ENCODE data around the gene MLKL. TPM values are rescaled to one million over a fixed set of nuclear protein-coding genes. Genes with fewer than 3 reads are reported as not detected.

MLKL gene
- total and polyA plus RNA-seq, 2 of the 13 experiments (the other 11 are each of a cell fraction or from before 2014, with no cell fraction given): 6.4 to 10.7 TPM

DNA sequence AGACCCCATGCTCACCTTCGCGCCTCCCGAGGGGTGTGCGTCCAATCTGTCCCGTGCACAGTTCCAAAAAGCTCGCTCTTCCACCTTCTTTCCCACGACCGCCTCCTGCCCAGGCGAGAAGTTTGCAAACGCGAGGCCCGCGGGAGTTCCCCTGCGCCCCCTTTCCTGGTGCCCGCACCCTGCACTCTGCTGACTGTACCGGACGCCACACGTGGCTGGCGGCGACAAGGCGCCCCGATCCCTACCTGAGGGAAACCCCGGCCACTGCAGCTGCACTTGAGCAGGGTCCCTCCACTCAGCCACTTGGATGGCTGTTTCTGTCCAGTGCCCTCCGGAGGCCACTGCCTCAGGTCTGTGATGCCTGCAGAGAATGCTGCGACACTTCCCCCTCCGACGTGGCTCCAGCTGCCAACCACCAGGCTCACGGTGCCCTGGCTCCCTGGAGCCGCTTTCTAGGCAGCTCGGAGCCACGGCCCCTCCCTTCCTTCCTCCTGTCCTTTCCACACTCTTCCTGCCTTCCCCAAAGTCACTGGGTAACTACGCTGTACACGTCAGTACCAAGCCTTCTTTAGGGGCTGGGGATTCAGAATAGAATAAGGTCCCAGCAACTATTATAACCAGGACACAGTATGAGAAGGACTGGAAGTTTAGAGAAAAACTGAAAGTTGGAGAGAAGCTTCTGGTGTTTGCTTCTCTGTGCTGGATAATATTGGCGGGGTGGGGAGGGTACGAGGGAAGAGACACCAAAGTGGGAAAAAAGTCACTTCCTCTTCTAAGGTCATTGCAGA is at the start of gene MLKL (continued):
- TF ChIP-seq KIAA2018 (CRISPR knock-in tag; IDR thresholded peaks at IDR 0.05; ENCODE audit: borderline replicate concordance): 0 out of 2 replicates have a peak, but pooled peaks have one; percentile 87
- TF ChIP-seq, protein P1, sequence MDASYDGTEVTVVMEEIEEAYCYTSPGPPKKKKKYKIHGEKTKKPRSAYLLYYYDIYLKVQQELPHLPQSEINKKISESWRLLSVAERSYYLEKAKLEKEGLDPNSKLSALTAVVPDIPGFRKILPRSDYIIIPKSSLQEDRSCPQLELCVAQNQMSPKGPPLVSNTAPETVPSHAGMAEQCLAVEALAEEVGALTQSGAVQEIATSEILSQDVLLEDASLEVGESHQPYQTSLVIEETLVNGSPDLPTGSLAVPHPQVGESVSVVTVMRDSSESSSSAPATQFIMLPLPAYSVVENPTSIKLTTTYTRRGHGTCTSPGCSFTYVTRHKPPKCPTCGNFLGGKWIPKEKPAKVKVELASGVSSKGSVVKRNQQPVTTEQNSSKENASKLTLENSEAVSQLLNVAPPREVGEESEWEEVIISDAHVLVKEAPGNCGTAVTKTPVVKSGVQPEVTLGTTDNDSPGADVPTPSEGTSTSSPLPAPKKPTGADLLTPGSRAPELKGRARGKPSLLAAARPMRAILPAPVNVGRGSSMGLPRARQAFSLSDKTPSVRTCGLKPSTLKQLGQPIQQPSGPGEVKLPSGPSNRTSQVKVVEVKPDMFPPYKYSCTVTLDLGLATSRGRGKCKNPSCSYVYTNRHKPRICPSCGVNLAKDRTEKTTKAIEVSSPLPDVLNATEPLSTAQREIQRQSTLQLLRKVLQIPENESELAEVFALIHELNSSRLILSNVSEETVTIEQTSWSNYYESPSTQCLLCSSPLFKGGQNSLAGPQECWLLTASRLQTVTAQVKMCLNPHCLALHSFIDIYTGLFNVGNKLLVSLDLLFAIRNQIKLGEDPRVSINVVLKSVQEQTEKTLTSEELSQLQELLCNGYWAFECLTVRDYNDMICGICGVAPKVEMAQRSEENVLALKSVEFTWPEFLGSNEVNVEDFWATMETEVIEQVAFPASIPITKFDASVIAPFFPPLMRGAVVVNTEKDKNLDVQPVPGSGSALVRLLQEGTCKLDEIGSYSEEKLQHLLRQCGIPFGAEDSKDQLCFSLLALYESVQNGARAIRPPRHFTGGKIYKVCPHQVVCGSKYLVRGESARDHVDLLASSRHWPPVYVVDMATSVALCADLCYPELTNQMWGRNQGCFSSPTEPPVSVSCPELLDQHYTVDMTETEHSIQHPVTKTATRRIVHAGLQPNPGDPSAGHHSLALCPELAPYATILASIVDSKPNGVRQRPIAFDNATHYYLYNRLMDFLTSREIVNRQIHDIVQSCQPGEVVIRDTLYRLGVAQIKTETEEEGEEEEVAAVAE (CRISPR knock-in tag; IDR thresholded peaks at IDR 0.05; ENCODE audit: borderline replicate concordance): peak; percentile 67; the same call in 1 of the 2 replicates
- TF ChIP-seq ZNF430 (CRISPR knock-in tag; IDR thresholded peaks at IDR 0.05): peak; percentile 98
- TF ChIP-seq KLF9 (CRISPR knock-in tag; IDR thresholded peaks at IDR 0.05; ENCODE audit: low read depth): 0 out of 2 replicates have a peak, but pooled peaks have one; percentile 52
- TF ChIP-seq SPEN (CRISPR knock-in tag; IDR thresholded peaks at IDR 0.05; ENCODE audit: low read depth): peak; percentile 63
- 0 out of 2 replicates have a peak, but pooled peaks have one; percentile 90 for TF ChIP-seq TERF1 (CRISPR knock-in tag; IDR thresholded peaks at IDR 0.05)
- no peak for TF ChIP-seq ZNF138 (CRISPR knock-in tag; IDR thresholded peaks at IDR 0.05; ENCODE audit: low read depth)
- TF ChIP-seq ZNF558 (CRISPR knock-in tag; IDR thresholded peaks at IDR 0.05; ENCODE audit: borderline replicate concordance): no peak
- TF ChIP-seq ZNF891 (CRISPR knock-in tag; IDR thresholded peaks at IDR 0.05): peak; percentile 88
- peak; percentile 91; the same call in 1 of the 2 replicates for TF ChIP-seq RFXAP (CRISPR knock-in tag; IDR thresholded peaks at IDR 0.05; ENCODE audit: borderline replicate concordance)
- no peak for TF ChIP-seq SMC3 (IDR thresholded peaks at IDR 0.05; ENCODE audit: low read length)
- peak; percentile 33; the same call in 1 of the 2 replicates for TF ChIP-seq GATAD1 (CRISPR knock-in tag; IDR thresholded peaks at IDR 0.05)
- TF ChIP-seq SYNCRIP (IDR thresholded peaks at IDR 0.05; ENCODE audit: insufficient read depth, low read depth, low read length): no peak
- TF ChIP-seq MTA1 (CRISPR knock-in tag; IDR thresholded peaks at IDR 0.05; ENCODE audit: borderline replicate concordance): peak; percentile 95; the same call in 1 of the 2 replicates

Measured in HepG2 (cell line).